HCT116 (cell line): ENCODE measurements around the gene ARL5C. TPM values are rescaled to one million over a fixed set of nuclear protein-coding genes. Genes with fewer than 3 reads are reported as not detected.

Experiments used
- ATAC-seq: fragments of 200-7000 bp; cut with Tn5 transposase; 2 replicates; pipeline ENCODE4 v1.9.1; 2020; ENCODE audit warnings: mild to moderate bottlenecking, moderate library complexity
- BruUV-seq: library from RNA; stranded (reverse); fragments of 400-500 nt; replicated peaks from 2 replicates; lab custom pipeline; 2021; lab: Mats Ljungman, UMichigan
- CTCF ChIA-PET: fragments of 300-600 bp; sonication (Branson Sonifier 250); formaldehyde crosslinking; loops from one replicate; lab custom pipeline; 2021; ENCODE audit warnings: antibody characterized with exemption; lab: Charles Lee
- POLR2A ChIA-PET: fragments of 300-600, 350-600 bp; sonication (Branson Sonifier 250); formaldehyde crosslinking; loops from one replicate; lab custom pipeline; 2021; ENCODE audit warnings: antibody characterized with exemption; lab: Charles Lee
- RAD21 ChIA-PET, 2 experiments: fragments of 300-600 bp; sonication (Branson Sonifier 250); formaldehyde crosslinking; loops; one replicate each; lab custom pipeline; 2023; ENCODE audit warnings: low total read pairs in 2 of 2; ENCODE audit not compliant: uncharacterized antibody in 2 of 2, unreplicated experiment in 2 of 2, low non-redundant PET in 1 of 2; lab: Charles Lee
- DNase-seq: peaks from one replicate; pipeline ENCODE4 v3.0.0-alpha.2; 2010; ENCODE audit warnings: low read depth, low spot score
- H2AFZ ChIP-seq: fragments of 200-600 bp; shearing (Covaris generic), sonication (generic); 2 replicates; pipeline ENCODE4 v1.6.1; 2017; ENCODE audit warnings: low read depth, mixed run types, mixed read lengths, antibody characterized with exemption, low read length; ENCODE audit not compliant: poor library complexity, severe bottlenecking
- H3K27ac ChIP-seq: 2 replicates; pipeline ENCODE4 v1.5.1; 2012; ENCODE audit warnings: low read depth, low read length
- H3K27me3 ChIP-seq: fragments of 200-600 bp; sonication (generic); 2 replicates; pipeline ENCODE4 v1.6.1; 2016; ENCODE audit warnings: mixed run types, low read length, mixed read lengths; ENCODE audit not compliant: insufficient read depth
- H3K36me3 ChIP-seq, 2 experiments: fragments of 200-500 bp in 1 of 2; fragments of 200-600 bp in 1 of 2; sonication (Bioruptor generic) in 1 of 2; sonication (generic) in 1 of 2; 2 replicates each; pipeline versions ENCODE4 v1.5.1 to v1.6.1; 2014 to 2016; ENCODE audit warnings: low read length in 2 of 2, inconsistent platforms in 1 of 2, mixed read lengths in 1 of 2, mixed run types in 1 of 2; ENCODE audit not compliant: insufficient read depth in 2 of 2, control insufficient read depth in 1 of 2
- H3K4me1 ChIP-seq, 2 experiments: fragments of 200-600 bp in 1 of 2; sonication (generic) in 1 of 2; 2 replicates each; pipeline versions ENCODE4 v1.5.1 to v1.6.1; 2012 to 2017; ENCODE audit warnings: low read length in 2 of 2, inconsistent platforms in 1 of 2, mild to moderate bottlenecking in 1 of 2, mixed read lengths in 1 of 2, mixed run types in 1 of 2, moderate library complexity in 1 of 2; ENCODE audit not compliant: insufficient read depth in 2 of 2, control insufficient read depth in 1 of 2
- H3K4me2 ChIP-seq: fragments of 200-600 bp; sonication (generic); 2 replicates; pipeline ENCODE4 v1.6.1; 2017; ENCODE audit warnings: mixed run types, low read length, mixed read lengths
- H3K4me3 ChIP-seq, 2 experiments: fragments of 200-600 bp in 1 of 2; sonication (generic) in 1 of 2; replicated peaks in 1 of 2; 2 replicates each; pipeline ENCODE4 v1.5.1; 2011 to 2016; ENCODE audit warnings: low read length in 2 of 2, control low read depth in 1 of 2, low read depth in 1 of 2, mild to moderate bottlenecking in 1 of 2, mixed read lengths in 1 of 2, mixed run types in 1 of 2
- H3K79me2 ChIP-seq: fragments of 200-600 bp; sonication (generic); 2 replicates; pipeline ENCODE4 v1.6.1; 2017; ENCODE audit warnings: mild to moderate bottlenecking, mixed run types, low read length, moderate library complexity, mixed read lengths; ENCODE audit not compliant: insufficient read depth
- H3K9ac ChIP-seq: fragments of 200-600 bp; sonication (generic); 2 replicates; pipeline ENCODE4 v1.6.1; 2016; ENCODE audit warnings: low read length, mixed read lengths
- H3K9me2 ChIP-seq: fragments of 200-600 bp; sonication (generic), shearing (Covaris generic); 2 replicates; pipeline ENCODE4 v1.6.1; 2017; ENCODE audit warnings: mixed run types, mild to moderate bottlenecking, moderate library complexity; ENCODE audit not compliant: insufficient read depth
- H3K9me3 ChIP-seq, 2 experiments: fragments of 200-500 bp in 1 of 2; fragments of 200-600 bp in 1 of 2; sonication (Bioruptor generic) in 1 of 2; sonication (generic) in 1 of 2; 2 replicates each; pipeline ENCODE4 v1.6.1; 2014 to 2017; ENCODE audit warnings: low read length in 2 of 2, mixed read lengths in 2 of 2, inconsistent platforms in 1 of 2, low read depth in 1 of 2, mild to moderate bottlenecking in 1 of 2, mixed run types in 1 of 2, moderate library complexity in 1 of 2; ENCODE audit not compliant: control insufficient read depth in 1 of 2, insufficient read depth in 1 of 2
- H4K20me1 ChIP-seq: fragments of 200-600 bp; sonication (generic), shearing (Covaris generic); 2 replicates; pipeline ENCODE4 v1.6.1; 2017; ENCODE audit warnings: mixed run types, mild to moderate bottlenecking, moderate library complexity; ENCODE audit not compliant: insufficient read depth
- ATF3 ChIP-seq: IDR thresholded peaks from 2 replicates; pipeline ENCODE4 v1.6.1; 2012
- CBX3 ChIP-seq: IDR thresholded peaks from 2 replicates; pipeline ENCODE4 v1.6.1; 2012; ENCODE audit warnings: low read depth
- EGR1 ChIP-seq: IDR thresholded peaks from 2 replicates; pipeline ENCODE4 v1.6.1; 2012; ENCODE audit warnings: low read depth
- ELF1 ChIP-seq: IDR thresholded peaks from 2 replicates; pipeline ENCODE4 v1.6.1; 2012; ENCODE audit warnings: low read depth, borderline replicate concordance
- FOSL1 ChIP-seq: IDR thresholded peaks from 2 replicates; pipeline ENCODE4 v1.6.1; 2012; ENCODE audit warnings: low read depth
- MAX ChIP-seq: IDR thresholded peaks from 2 replicates; pipeline ENCODE4 v1.6.1; 2012
- POLR2A ChIP-seq: IDR thresholded peaks from 2 replicates; pipeline ENCODE4 v1.7.0; 2011; ENCODE audit warnings: borderline replicate concordance; ENCODE audit not compliant: insufficient read depth, insufficient read length; ENCODE audit errors: extremely low read depth
- POLR2AphosphoS5 ChIP-seq: IDR thresholded peaks from 2 replicates; pipeline ENCODE4 v1.6.1; 2011; ENCODE audit warnings: mild to moderate bottlenecking, low read depth, low read length, moderate library complexity
- RAD21 ChIP-seq: IDR thresholded peaks from 2 replicates; pipeline ENCODE4 v1.6.1; 2012; ENCODE audit warnings: low read depth, mild to moderate bottlenecking
- SP1 ChIP-seq: IDR thresholded peaks from 2 replicates; pipeline ENCODE4 v1.6.1; 2012; ENCODE audit warnings: low read depth
- TCF7L2 ChIP-seq: IDR thresholded peaks from 2 replicates; pipeline ENCODE4 v1.7.0; 2011; ENCODE audit warnings: borderline replicate concordance, inconsistent platforms; ENCODE audit not compliant: insufficient read depth, insufficient read length; ENCODE audit errors: extremely low read depth
- YY1 ChIP-seq: IDR thresholded peaks from 2 replicates; pipeline ENCODE4 v1.6.1; 2011; ENCODE audit warnings: low read length, low read depth, moderate library complexity, mild to moderate bottlenecking; ENCODE audit not compliant: insufficient replicate concordance; ENCODE audit errors: extremely low read depth
- ZBTB33 ChIP-seq: IDR thresholded peaks from 2 replicates; pipeline ENCODE4 v1.6.1; 2011; ENCODE audit warnings: mild to moderate bottlenecking, low read length, moderate library complexity; ENCODE audit not compliant: insufficient replicate concordance; ENCODE audit errors: extremely low read depth
- ZFX ChIP-seq: fragments of 450-650 bp; IDR thresholded peaks from 2 replicates; pipeline ENCODE4 v1.6.1; 2017
- ZNF274 ChIP-seq: fragments of 200-500 bp; sonication (Bioruptor generic); IDR thresholded peaks from 2 replicates; pipeline ENCODE4 v1.6.1; 2014; ENCODE audit warnings: mild to moderate bottlenecking, low read depth, low read length, inconsistent platforms
- intact Hi-C: fragments of 100-400 bp; cut with micrococcal nuclease; formaldehyde crosslinking; loops from 2 replicates; pipeline ENCODE4 v1.10.0; 2022
- total RNA-seq: library from RNA; stranded (reverse); gene quantifications from one replicate; pipeline ENCODE4 v1.2.1, GENCODE V29; 2021; ENCODE audit not compliant: unreplicated experiment

Gene ARL5C
- total RNA-seq, 1 experiment from 2014 or later, result not detected

GRCh38 chr17:39115135-39115534 lies 50.8 kb downstream of the ARL5C start:
- Histone ChIP-seq H3K4me1 (no peaks in the 10 kb centered on the region), H2AFZ (no peak overlapping the region), H3K27ac (no peak overlapping the region), H3K9me2 (no peaks in the 10 kb centered on the region), H3K36me3 (no peaks in the 10 kb centered on the region), H3K9ac (no peak overlapping the region), H3K27me3 (no peaks in the 10 kb centered on the region), H3K4me3 (no peak overlapping the region), H3K4me2 (no peak overlapping the region), H4K20me1 (no peaks in the 10 kb centered on the region), H3K79me2 (no peaks in the 10 kb centered on the region), H3K9me3 (no peaks in the 10 kb centered on the region)
- CTCF ChIA-PET, result no interaction called here
- RAD21 ChIA-PET, result no interaction called here
- ATAC-seq (no peak), DNase-seq (no peak)
- no peak for TF ChIP-seq CBX3
- no peak for TF ChIP-seq ATF3
- no peak for TF ChIP-seq MAX
- no peak for TF ChIP-seq ZFX
- TF ChIP-seq ZNF274, result no peak
- no peak for TF ChIP-seq RAD21
- TF ChIP-seq POLR2A, result no peak
- no peak for TF ChIP-seq EGR1
- TF ChIP-seq FOSL1, result no peak
- TF ChIP-seq YY1, result no peak
- no peak for TF ChIP-seq POLR2AphosphoS5
- no peak for TF ChIP-seq TCF7L2
- no peak for TF ChIP-seq ZBTB33
- TF ChIP-seq SP1, result no peak
- no peak for TF ChIP-seq ELF1
- intact Hi-C loops, result no loop called here
- BruUV-seq, result no TSS peak
- POLR2A ChIA-PET, result no interaction called here
